GM19043 (cell line): ENCODE data around the gene LARP1.
"Not testable (repeated sequence)": the region's sequence is repeated elsewhere in the genome, so short reads cannot be mapped to it uniquely, and the experiment has no call there.

Experiments used
- ATAC-seq: cut with Tn5 transposase; IDR thresholded peaks from one replicate; pipeline ENCODE4 v1.9.1; 2021; ENCODE audit warnings: low read depth; ENCODE audit not compliant: unreplicated experiment

The LARP1 gene

GRCh38 chr5:154820383-154820782 lies 65.2 kb downstream of the LARP1 start:
- ATAC-seq = no peak

GRCh38 chr5:154822896-154823295 lies 67.7 kb downstream of the LARP1 start:
- ATAC-seq = not testable (repeated sequence)

GRCh38 chr5:154823605-154824004 lies 68.4 kb downstream of the LARP1 start:
- no peak for ATAC-seq

- no peak for ATAC-seq
Observed at GRCh38 chr5:154824070-154824469, 68.9 kb downstream of the LARP1 start.

GRCh38 chr5:154829181-154829588 lies 74.0 kb downstream of the LARP1 start:
- ATAC-seq = no peak

GRCh38 chr5:154829589-154830218 lies 74.5 kb downstream of the LARP1 start:
- no peak for ATAC-seq

- ATAC-seq = no peak
Observed at GRCh38 chr5:154830219-154830595, 75.0 kb downstream of the LARP1 start.

- ATAC-seq = no peak
Observed at GRCh38 chr5:154830596-154830995, 75.4 kb downstream of the LARP1 start.

- no peak for ATAC-seq
Observed at GRCh38 chr5:154831451-154831850, 76.3 kb downstream of the LARP1 start.

GRCh38 chr5:154832804-154833203 lies 77.6 kb downstream of the LARP1 start:
- ATAC-seq = not testable (repeated sequence)

- no peak for ATAC-seq
Observed at GRCh38 chr5:154834053-154834452, 78.9 kb downstream of the LARP1 start.

- ATAC-seq = not testable (repeated sequence)
Observed at GRCh38 chr5:154835701-154836052, 80.5 kb downstream of the LARP1 start.

- no peak for ATAC-seq
Observed at GRCh38 chr5:154836225-154836624, 81.0 kb downstream of the LARP1 start.

GRCh38 chr5:154837009-154837901 lies 82.1 kb downstream of the LARP1 start:
- ATAC-seq = no peak

GRCh38 chr5:154840435-154841272 lies 85.5 kb downstream of the LARP1 start:
- ATAC-seq = no peak

GRCh38 chr5:154841273-154841661 lies 86.1 kb downstream of the LARP1 start:
- no peak for ATAC-seq

GRCh38 chr5:154842689-154843530 lies 87.7 kb downstream of the LARP1 start:
- ATAC-seq = no peak

- no peak for ATAC-seq
Observed at GRCh38 chr5:154844809-154845208, 89.6 kb downstream of the LARP1 start.

GRCh38 chr5:154849264-154849785 lies 94.1 kb downstream of the LARP1 start:
- ATAC-seq = no peak

- no peak for ATAC-seq
Observed at GRCh38 chr5:154849791-154850201, 94.6 kb downstream of the LARP1 start.
